HG02571 (cell line): ENCODE results near the gene SCCPDH.

Source experiments
- ATAC-seq: cut with Tn5 transposase; IDR thresholded peaks from one replicate; pipeline ENCODE4 v1.9.1; 2021; ENCODE audit warnings: mild to moderate bottlenecking, moderate library complexity; ENCODE audit not compliant: unreplicated experiment

SCCPDH gene

DNA sequence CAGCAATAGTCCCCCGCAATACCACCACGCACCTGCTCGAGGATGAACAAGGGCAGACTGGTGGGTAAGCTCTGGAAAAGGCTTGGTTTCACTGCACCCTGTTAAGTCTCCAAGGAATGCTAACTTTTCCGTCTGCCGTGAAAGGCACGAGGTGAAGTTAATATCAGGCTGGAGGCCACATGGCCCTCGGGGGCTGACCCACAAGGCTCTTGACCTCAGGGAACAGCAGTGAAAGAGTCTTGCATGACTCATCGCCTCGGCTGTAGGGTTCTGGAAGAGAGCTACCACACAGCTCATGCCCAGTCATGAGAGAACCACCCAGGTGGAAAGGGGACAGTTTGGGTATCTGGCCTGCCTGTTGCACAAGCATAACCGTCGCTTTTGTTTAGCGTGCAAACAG, 24.7 kb downstream of the SCCPDH start:
- ATAC-seq, result no peak

DNA sequence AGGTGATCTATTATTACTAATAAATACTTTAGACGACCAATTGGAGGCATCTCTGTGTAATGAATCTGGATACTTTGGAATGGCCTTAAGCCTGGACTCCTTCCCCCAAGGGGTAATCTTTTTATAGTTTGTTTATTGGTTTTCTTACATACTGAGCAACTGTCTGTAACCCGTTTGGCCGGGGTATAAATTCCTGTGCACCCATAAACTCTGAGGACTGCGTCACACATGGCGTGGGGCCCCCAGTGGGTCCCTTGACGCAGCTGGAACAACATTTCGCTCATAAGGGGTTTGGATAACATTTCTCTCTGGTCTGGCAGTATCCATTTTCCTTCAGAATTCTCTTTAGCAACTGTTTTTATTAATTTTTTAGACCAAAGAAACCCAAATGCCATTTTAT, 26.5 kb downstream of the SCCPDH start:
- no peak for ATAC-seq

DNA sequence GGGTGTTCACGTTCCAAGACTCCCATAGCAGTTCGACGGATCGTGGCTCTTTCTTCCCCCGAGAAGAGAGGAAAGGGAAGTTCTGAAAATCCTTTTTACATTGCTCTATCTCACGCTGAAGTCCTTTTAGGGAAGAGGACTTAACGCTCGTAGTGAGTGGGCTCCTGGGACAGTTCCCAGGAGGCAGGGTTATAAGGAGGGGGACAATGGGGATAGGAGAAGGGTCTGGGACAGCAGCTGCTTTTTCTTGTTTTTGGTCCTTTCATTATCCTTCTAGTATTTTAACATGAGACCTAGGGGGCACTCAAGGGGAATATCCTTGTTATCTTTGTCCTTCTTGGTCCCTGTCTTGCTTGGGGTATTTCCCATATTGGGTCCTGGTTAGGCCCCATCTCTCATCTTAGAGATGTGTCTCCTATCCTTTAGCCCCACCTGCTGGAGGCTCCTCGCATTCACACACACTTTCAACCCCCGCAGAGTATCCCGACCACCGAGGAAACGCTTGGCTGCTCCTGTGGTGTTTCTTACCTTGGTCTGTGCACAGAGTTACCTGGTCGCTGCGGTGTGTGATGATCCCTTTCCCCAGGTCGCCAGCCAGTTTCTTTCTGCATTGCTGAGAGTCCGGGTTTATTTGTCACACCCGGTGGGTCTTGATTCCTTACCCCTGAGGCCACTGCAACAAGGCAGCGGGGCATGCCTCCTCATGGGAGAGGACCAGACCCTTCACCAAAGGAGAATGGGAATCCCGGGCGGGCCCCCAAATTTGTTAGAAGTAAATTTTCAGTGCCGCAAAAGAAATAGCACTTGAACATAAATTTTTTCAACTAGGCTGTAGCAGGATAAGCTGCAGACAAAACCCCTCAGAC, 29.7 kb downstream of the SCCPDH start:
- ATAC-seq, result peak; percentile 79

DNA sequence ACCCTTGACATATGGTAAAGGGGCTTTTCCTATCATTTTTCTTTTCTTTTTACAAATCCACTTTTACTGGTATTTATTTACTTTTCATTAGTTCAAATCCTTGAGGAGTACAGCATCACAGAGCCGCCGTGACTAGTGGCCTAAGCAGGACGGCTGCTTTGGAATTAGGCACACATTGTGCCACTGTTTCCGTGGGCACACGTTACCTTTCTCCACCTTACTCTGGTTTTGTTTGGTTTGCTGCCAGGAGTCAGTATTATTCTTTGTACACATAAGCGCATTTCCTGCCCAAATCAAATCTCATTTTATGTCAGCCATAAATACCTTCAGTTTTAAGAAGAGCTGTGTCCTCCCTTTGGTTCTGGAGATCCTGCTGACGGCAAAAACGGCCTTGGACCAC, 31.2 kb downstream of the SCCPDH start:
- no peak for ATAC-seq

DNA sequence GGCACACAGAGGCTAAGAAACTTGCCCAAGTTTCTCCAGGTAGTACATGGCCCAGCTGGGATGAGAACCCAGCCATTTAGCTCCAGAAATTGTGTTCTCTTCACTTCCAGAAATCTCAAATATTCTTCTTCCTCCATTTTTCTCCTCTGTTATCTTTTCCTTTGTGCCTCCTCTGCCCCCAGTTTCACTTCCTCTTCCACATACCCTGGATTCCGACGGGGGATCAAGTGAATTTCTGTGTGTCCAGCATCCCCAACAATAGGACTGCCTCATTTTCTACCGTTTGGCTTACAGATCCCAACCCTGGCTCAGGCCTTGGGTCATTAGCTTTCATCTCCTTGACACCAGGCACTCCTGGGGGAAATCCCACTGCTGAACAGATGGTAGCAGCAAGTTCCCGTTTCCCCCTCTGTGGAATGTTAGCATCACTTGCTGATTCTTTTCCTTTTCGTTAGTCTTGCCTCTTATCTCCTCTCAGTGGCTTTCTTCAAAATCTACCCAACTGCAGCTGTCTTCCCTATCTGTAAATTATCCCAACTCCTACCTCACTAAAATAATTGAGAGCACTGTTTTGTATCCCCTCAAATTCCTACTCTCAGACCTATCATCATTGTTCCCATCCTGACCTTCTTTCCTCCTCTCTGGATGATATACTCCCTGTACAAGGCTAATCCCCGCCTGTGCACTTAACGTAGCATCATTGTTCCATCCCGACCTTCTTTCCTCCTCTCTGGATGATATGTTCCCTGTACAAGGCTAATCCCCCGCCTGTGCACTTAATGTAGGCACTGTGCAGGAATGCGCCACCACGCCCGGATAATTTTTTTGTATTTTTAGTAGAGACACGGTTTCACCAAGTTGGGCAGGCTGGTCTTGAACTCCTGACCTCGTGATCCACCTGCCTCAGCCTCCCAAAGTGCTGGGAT, 36.5 kb downstream of the SCCPDH start:
- ATAC-seq, result no peak

DNA sequence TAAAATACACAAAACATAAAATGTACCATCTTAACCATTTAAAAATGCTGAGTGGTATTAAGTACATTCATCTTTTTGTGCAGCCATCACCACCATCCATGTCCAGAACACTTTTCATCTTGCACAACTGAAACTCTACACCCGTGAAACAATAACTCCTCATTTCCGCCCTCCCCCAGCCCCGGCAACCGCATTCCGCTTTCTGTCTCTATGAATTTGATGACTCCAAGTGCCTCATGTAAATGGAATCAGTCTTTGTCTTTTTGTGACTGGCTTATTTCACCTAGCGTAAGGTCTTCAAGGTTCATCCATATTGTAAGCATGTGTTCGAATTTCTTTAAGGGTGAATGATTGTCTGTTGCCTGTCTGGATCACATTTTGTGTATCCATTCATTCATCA, 37.2 kb downstream of the SCCPDH start:
- no peak for ATAC-seq

DNA sequence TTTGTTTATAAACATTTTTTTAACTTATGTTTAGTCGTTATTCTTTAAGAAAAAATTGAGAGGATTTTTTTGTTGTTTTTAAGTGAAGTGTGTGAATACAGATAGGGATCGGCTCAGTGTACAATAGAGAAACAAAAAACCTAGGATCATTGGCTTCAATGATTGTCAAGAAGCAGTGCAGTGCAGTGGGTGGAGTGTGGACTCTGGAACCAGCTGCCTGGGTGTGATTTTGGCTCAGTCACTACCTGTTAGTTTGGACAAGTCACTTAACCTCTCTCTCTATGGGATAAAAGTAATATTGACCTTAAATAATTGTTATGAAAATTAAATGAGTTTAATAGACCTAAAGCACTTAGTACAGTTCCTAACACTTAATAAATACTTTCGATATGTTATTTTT, 41.3 kb downstream of the SCCPDH start:
- ATAC-seq, result no peak

DNA sequence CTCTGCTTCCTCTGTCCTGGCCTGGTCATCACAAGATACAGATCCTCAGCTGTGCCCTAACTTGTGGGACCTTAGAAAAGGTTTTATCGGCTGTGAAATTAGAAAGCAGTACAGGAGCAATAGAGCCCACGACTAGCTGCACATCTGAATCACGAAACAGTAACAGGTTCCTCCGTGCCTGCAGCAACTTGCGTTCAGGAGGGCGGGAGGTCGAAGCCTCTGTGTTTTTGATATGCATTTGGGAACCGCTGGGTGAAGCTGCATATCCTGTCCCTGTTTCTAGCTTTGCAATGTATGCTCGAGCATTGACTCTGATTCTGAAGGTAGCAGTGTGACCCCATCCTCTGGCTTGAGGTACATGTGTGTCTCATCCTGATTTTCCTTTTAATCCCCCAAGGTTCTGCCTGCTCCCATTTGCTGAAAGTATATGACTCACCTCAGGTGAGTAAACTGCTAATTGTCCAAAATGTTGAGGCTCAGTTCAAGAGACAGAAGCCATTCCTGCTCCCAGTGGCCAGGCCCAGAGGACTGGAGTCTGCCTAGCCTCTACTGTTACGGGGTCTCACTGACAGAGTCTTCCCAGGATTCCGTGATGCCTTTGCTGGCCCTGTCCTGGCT, 44.3 kb downstream of the SCCPDH start:
- ATAC-seq, result no peak

DNA sequence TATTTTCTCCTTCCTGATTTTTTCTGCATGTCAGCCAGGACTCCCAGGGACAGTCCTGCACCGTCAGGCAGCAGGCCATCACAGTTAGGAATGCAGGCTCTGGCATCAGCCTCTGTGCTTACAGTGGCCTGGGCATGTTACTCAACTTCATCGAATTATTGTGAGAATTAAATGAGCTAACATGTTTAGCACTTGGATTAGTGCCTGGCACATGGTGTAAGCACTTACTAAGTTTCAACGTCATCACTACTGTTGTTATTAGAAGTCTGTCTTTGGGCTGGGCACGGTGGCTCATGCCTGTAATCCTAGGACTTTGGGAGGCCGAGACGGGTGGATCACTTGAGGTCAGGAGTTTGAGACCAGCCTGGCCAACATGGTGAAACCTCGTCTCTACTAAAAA, 45.1 kb downstream of the SCCPDH start:
- no peak for ATAC-seq

DNA sequence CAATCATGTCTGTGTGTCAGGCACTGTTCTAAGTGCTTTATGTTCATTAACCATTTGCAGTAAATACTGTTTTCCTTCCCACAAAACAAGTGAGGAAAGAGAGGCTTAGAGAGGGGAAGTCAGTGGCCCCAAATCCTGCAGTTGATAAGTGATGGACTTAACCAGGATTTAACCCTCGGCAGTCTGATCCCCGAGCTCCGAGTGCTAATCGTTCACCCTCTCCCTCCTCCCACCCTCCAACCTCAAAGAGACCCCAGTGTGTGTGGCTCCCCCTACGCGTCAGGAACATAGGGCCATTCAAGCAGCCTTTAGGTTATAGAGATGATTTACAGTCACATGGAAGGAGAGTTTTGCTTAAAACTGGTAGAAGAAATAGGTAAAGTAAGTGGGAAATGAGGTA, 47.2 kb downstream of the SCCPDH start:
- no peak for ATAC-seq

DNA sequence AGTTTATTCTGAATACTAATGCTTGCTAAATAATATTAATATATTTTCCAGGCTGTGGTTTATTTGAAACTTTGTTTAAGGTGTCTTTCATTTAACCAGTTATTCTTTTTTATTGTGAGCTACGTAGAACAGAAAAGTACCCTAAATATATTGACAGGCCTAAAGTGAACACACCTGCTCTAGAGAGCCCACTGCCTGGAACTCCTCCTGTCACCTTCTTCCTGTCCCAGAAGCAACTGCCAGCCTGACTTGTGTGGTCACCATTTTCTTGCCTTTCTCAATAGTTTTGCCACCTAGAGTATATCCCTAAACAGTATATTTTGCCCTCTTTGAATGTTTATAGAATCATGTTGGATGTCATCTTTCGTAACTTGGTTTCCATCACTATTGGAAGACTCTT, 48.5 kb downstream of the SCCPDH start:
- ATAC-seq, result no peak

DNA sequence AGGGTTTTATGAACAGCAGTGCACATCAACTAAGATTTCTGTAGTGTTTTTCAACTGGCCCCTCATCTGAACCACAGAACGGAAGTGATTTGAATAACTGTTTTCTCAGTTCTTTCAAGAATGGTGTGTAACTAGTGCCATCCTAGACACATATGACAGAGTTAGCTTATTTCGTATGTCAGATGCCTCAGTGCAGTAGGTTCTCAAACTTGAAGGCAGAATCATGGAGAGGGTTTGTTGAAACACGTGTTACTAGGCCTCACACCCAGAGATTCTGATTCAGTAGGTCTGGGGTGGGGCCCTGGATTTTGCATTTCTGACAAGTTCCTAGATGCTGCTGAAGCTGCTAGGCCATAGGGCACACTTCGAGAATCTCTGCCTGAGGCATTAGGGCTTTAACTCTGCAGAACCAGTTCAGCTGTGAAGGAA, 49.0 kb downstream of the SCCPDH start:
- peak; percentile 98 for ATAC-seq

DNA sequence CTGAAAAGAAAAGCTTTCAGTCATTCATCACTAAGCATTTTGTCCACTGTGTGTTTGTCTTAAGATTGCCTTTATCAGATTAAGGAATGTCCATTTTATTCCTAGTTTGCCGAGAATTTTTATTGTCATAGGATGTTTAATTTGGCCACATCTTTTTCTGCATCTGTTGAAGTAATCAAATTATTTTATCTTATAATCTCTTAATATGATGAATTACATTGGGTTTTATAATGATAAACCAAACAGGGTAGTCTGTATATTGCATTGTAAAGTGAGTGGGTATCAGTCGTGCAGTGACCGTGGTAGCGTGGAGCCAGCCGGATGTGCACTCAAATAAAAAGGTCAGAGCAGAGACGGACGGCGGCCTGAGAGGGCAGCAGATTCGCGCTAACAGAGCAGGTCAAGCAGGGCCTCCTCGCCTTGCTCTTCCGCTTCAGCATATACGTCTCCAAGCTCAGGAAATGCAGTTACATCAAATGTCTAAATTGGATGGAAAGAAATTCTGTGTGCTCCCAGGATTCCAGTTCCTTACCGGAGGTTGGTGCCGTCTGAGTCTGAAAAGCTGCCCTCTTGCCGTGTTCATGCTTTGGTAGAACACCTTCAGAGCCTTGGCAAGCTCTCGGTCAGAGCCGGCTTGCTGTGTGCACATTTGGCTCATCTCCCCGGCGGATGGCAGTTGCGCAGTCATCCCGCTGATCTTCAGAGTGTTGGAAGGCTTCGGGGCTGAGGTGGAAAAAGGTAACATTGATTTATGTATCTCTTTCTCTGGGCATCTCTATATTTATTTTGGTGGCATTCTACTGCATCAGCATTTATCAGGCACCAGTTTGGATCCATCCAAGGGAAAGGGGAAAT, 51.5 kb downstream of the SCCPDH start:
- no peak for ATAC-seq

DNA sequence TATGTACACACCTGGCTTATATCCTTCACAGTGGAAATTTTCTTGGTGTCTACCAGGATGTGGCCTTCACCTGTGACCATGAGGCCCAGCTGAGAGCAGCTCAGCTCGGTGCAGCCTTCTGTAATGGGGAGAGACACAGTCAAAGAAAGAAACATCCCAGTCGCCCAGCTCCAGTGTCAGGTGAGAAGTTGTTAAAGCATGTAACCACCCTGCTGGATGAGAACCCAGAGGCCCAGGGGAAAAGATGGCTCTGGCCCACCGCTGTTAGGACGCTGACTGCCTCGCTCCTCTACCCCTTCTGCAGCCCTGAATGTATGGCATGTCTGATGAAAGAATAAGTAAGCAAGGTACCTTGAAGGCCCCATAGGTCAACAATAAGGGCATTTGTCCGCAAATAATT, 52.7 kb downstream of the SCCPDH start:
- ATAC-seq, result no peak

DNA sequence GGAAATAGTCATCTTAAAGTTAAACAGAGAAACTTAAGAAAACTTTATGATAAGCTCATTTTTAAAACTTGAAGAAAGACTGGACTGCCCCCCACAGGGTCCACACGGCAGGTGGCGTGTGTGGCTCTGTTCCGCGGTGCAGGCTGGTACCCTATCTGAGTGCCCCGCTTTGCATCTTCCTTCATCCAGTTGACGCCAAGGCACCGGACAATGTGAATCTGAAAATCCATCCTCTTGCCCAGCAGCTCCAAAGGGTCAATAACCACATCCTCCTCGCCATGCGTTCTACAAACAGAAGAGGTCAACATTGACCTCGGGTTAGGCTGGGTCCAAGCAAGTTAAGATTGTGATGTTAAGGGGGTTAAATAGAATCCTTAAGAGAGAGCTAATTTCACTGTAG, 54.5 kb downstream of the SCCPDH start:
- ATAC-seq, result no peak

DNA sequence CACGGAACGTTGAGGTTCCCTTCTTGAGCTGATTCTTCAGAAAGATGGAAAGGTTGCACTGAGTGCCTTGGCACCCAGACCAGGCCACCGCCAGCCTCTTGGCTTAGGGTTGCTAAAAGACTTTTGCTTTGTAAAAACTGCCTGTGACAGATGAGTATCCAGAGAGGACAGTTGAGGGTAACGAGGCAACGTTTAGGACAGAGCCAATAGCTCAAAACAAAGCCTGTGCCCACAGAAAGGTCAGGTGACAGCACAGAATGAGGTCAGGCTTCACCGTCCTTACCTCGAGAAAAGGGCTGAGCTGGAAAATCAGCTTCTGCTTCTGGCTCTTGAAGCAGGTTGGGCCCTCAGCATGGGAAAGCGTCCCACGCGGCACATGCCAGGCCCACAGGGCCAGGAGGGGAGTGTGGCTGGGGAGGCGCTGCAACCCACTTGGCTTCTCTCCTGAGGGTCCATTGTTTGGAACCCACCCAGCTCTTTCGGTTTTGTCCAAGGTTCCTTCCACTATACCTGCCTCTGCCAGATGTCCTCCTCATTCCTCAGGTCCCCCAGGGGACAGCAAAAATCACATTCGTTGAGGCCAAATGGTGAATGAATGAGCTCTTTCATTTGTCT, 55.5 kb downstream of the SCCPDH start:
- no peak for ATAC-seq

DNA sequence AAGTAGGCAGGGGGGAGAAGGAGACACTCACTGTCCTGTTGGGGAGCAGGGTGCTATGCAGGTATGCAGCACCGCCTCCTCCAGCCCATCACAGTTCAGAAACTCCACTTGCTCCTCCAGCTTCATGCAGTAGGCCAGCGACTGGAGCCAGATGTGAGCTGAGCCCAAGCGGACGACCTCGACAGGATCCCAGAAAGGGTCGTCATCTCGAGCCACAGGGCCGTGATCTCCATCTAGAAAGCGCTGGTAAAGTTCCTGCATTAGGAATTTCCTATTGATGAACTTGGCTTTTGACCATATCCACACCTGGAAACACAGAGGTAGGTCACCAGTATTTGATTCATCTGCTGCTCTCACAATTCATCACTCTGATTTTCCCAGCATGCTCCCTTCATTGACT, 56.1 kb downstream of the SCCPDH start:
- ATAC-seq, result no peak

DNA sequence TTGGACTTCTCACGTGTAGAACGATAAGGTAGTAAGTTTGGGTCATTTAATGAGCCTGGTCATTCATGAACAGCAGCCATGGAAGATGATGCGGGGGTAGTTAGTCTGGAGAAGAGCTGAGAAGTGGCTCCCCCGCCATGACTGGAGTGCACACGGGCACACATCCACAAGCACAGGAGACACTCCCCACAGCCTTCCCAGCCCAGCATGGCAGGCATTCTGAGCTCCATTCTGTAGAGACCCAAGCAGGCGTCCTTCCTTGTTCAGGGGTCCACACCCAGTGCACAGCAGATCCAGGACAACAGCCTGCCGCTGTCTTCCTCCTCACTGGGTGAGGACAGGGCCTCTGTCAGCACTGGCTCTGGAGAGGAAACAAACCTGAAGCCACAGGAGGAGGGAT, 57.0 kb downstream of the SCCPDH start:
- ATAC-seq, result no peak

DNA sequence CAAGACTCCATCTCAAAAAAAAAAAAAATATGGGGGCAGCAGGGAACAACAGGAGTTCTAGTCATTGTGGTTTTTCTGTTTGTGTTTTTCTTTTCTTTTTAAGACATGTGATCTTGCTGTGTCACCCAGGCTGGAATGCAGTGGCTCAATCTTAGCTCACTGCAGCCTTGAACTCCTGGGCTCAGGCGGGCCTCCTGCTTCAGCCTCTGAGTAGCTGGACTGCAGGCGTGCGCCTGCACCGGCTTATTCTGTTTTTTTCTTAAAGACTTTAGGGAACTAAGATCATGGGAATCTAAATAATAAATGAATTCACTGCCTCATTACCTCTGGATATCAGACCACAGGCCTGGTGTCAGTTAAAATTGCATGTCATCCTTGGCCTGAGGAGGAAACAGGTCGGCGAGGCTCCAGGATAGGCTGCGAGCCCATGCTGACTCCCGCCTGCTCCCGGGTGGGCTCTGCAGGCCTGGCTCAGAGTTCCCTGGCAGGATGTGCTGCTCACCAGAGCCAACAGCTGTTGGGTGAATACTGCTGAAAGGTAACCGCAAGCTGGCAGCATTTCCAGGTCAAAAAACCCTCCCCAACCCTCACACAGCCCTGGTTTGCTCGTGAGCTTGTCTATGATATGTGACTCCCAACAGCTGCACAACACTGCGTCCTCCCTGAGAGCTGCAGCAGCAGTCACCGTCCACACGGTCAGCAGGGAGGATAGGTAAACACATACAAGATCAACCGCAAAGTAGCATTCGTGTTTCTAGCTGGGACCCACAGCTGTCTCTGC, 58.1 kb downstream of the SCCPDH start:
- ATAC-seq, result no peak
